ENCODE data around the gene NRXN2. TPM values are rescaled to one million over a fixed set of nuclear protein-coding genes. Genes with fewer than 3 reads are reported as not detected.
"Not testable (repeated sequence)": the region's sequence is repeated elsewhere in the genome, so short reads cannot be mapped to it uniquely, and the experiment has no call there.

Gene NRXN2
- total RNA-seq, 2 donors from 2014 or later, result 0.85 to 1.4 TPM

DNA sequence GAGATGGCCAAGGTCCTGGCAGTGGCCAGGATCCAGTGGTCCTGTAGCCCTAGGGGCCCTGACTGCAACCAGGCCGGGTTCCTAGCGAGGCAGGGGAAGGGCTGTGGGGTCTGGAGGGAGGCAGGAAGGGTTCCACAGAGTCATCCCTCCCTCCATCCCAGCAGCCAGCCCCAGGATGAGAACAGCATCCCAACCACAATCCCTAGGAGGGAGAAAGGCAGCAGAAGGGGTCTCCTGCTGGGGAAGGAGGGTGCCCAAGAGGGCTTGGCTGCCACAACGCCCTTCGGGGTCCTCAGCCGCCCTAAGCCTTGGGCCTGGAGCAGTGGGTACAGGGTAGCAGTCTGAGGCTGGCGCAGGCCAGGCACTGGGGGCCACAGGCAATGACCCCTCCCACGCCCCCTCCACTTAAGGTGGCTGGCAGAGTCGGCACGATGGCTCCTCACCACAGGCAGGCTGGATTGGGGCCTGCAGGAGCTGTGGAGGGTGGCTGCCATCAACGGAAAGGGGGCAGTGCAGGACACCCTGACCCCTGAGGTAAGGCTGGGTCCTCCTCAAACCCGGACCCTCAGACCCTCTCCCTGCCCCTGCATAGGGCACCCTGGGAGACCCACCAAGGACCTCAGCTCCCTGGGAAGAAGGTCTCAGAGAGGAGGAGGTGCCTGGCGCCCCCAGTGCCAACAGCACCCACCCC is 124.7 kb downstream of the NRXN2 start:
- TF ChIP-seq, protein P1, sequence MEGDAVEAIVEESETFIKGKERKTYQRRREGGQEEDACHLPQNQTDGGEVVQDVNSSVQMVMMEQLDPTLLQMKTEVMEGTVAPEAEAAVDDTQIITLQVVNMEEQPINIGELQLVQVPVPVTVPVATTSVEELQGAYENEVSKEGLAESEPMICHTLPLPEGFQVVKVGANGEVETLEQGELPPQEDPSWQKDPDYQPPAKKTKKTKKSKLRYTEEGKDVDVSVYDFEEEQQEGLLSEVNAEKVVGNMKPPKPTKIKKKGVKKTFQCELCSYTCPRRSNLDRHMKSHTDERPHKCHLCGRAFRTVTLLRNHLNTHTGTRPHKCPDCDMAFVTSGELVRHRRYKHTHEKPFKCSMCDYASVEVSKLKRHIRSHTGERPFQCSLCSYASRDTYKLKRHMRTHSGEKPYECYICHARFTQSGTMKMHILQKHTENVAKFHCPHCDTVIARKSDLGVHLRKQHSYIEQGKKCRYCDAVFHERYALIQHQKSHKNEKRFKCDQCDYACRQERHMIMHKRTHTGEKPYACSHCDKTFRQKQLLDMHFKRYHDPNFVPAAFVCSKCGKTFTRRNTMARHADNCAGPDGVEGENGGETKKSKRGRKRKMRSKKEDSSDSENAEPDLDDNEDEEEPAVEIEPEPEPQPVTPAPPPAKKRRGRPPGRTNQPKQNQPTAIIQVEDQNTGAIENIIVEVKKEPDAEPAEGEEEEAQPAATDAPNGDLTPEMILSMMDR (IDR thresholded peaks at IDR 0.05), result no peak
- H3K9me3 ChIP-seq, result no peaks in the 10 kb centered on the region
- no peak overlapping the region for H3K4me3 ChIP-seq
- DNase-seq (ENCODE audit: low spot score), result no peak
- no peaks in the 10 kb centered on the region for H3K27me3 ChIP-seq
- no peaks in the 10 kb centered on the region for H3K4me1 ChIP-seq
- no peak overlapping the region for H3K27ac ChIP-seq
- no peaks in the 10 kb centered on the region for H3K36me3 ChIP-seq

DNA sequence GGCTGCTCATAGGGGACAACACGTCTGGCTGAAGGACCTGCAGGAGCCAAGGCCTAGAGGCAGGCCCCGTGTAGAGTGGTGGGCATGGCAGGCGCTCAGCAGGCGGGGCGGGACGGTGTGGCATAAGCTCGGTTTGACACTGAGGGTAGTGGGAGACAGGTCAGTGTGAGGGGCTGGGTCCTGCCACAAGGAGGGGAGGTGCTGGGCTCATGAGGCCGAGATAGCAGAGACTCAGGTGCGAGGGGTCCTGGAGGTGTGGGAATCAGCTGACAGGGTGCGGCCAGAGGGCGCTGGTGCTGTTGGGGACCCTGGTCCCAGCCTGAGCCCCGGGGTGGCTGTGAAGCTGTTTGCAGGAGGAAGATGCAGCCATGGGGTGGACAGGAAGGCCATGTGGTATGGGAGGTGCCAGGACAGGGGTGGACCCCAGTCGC is 125.3 kb downstream of the NRXN2 start:
- Histone ChIP-seq H3K27me3 (no peaks in the 10 kb centered on the region), H3K4me3 (no peak overlapping the region), H3K36me3 (no peaks in the 10 kb centered on the region), H3K9me3 (no peaks in the 10 kb centered on the region), H3K4me1 (no peaks in the 10 kb centered on the region), H3K27ac (no peak overlapping the region)
- DNase-seq (ENCODE audit: low spot score), result no peak
- TF ChIP-seq, protein P1 (IDR thresholded peaks at IDR 0.05), result no peak

DNA sequence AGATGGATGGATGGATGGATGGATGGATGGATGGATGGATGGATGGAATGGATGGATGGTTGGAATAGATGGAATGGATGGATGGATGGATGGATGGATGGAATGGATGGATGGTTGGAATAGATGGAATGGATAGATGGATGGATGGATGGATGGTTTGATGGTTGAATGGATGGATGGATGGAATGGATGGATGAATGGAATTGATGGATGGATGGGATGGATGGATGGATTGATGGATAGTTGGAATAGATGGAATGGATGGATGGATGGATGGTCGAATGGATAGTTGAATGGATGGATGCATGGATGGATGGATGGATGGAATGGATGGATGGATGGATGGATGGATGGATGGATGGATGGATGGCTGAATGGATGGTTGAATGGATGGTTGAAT is 127.1 kb downstream of the NRXN2 start:
- H3K4me1 ChIP-seq; H3K36me3 ChIP-seq; H3K27me3 ChIP-seq; H3K9me3 ChIP-seq; H3K27ac ChIP-seq; DNase-seq (ENCODE audit: low spot score); H3K4me3 ChIP-seq: not testable (repeated sequence)

DNA sequence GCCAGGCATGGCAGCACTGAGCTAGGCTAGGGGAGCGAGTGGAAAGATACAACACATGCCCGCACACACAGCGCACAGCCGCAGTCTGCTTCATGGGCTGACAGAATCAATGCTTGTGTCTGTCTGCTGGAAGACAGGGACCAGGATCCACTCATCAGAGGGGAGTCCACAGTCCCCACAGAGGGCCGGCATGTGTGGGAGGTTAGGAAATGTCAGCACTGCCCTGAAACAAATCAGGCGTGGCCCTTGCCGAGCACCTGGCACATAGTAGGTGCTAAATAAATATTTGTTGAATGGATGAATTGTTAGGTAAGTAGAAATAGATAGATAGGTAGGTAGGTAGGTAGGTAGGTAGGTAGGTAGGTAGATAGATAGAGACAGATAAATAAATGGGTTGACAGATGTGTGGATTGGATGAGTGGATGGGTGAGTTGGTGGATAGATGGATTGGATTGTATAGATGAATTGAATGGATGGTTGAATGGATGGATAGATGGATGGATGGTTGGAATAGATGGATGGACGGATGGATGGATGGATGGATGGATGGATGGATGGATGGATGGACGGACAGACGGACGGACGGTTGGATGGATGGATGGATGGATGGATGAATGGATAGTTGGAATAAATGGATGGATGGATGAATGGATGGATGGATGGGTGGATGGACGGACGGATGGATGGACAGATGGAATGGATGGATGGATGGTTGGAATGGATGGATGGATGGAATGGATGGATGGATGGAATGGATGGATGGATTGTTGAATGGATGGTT is 128.6 kb downstream of the NRXN2 start:
- TF ChIP-seq, protein P1 (IDR thresholded peaks at IDR 0.05), result no peak
- no peak overlapping the region for H3K27ac ChIP-seq
- DNase-seq (ENCODE audit: low spot score), result no peak
- H3K9me3 ChIP-seq, result peaks cover 0 to 1% of the 10 kb centered on the region in 2 donors
- no peaks in the 10 kb centered on the region for H3K36me3 ChIP-seq
- no peaks in the 10 kb centered on the region for H3K4me1 ChIP-seq
- H3K27me3 ChIP-seq, result no peaks in the 10 kb centered on the region
- no peak overlapping the region for H3K4me3 ChIP-seq

DNA sequence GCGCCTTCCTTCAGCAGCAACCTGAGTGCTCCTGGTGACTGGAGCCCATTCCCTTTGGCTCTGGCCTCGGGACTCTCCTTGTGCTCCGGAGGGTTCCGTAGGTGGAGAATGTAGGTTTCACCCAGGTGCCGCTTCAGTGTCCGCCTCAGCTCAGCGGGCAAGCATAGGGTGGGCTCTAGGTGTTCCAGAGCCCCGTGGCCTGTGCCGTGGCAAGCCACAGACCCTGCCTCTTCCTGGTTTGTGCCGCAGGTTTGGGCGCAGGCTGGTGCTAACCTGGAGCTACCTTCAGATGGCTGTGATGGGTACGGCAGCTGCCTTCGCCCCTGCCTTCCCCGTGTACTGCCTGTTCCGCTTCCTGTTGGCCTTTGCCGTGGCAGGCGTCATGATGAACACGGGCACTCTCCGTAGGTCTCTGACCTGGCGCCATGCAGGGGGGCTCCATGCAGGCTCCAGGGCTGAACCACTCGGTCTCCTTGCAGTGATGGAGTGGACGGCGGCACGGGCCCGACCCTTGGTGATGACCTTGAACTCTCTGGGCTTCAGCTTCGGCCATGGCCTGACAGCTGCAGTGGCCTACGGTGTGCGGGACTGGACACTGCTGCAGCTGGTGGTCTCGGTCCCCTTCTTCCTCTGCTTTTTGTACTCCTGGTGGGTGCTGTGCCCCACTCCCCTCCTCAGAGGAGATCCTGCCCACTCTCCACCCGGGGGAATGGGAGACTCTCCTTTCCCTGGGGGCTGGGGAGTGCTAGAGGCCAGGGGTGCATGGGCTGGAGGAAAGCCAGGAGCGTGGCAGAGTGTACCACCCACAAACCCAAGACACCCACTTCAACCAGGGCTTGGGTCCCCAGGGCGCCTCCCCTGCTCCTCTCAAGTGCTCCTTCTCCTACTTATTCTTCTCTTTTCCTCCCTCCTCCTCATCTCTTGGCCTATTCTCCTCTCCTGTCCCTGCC is 129.6 kb downstream of the NRXN2 start:
- Histone ChIP-seq H3K27me3 (no peaks in the 10 kb centered on the region), H3K4me3 (no peak overlapping the region), H3K9me3 (peaks cover 0 to 11% of the 10 kb centered on the region in 2 donors), H3K4me1 (no peaks in the 10 kb centered on the region), H3K36me3 (no peaks in the 10 kb centered on the region), H3K27ac (no peak overlapping the region)
- TF ChIP-seq, protein P1 (IDR thresholded peaks at IDR 0.05), result no peak
- no peak for DNase-seq (ENCODE audit: low spot score)

All from right atrium auricular region (tissue), 2 donors.